ENCODE measurements around the gene ZMYM1.
"Not testable (repeated sequence)": the region's sequence is repeated elsewhere in the genome, so short reads cannot be mapped to it uniquely, and the experiment has no call there.

ZMYM1 gene

DNA sequence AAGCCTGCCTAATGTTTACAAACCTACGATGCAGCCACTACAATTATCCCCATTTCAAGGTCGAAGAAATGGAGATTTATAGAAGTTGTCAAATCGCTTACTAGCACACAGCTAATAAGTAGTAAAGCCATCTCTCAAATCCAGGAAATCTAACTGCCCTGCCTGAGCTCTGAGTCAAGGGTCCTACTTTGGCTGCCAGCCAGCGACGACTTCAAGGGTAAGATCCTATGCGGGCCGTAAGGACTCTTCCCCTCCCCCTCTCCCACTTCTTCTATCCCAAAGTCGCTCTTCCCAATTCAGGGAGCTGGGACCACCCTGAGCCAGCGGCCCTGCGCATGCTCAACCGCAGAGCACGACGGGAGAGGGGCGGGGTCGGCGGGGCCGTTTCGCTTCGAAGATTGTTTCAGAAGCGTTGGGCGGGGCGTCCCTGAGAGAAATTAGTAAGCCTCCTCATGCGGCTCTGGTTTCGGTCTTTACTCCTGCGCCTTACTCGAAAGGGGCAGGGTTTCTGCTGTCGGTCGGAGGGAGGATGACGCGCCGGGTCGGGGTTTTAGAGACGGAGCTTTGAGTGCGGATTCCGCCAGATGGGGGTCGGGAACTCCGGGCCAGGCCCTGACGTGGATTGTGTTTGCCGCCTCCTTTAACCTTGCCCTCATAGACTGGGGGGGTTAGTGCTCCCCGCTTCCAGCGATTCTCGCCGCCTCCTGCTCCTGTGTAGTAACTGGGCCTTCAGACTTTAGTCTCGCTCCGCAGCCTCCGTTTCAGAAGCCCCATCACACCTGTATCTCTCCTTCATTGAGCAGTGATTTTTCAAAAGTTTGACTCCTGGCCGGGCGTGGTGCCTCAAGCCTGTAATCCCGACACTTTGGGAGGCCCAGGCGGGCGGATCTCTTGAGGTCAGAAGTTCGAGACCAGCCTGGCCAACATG is at the start of gene ZMYM1:
Gene ZMYM1 (plus strand): TSS at position 383 of the 928 bp plus-strand sequence. CDS start 14,603 bp downstream, outside the sequence.
- peak; percentile 80 for DNase-seq

DNA sequence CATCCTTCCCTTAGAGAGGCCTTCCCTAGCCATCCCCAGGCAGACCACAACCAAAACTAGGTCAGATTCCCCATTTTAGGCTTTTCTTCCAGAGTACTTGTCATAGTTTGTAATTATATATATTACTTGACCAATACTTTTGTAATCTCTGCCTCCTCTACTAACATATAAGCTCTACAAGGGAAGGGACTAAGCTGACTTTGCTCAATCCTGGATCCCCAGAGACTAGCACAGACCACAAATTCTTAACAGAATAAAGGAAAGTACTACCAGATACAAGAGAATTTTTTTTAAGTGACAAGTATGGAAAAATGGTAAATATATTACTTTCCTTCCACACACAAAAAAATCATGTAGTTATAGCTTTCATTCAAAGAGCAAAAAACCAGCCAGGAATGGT is 49.4 kb upstream of the ZMYM1 start:
- DNase-seq, result no peak

DNA sequence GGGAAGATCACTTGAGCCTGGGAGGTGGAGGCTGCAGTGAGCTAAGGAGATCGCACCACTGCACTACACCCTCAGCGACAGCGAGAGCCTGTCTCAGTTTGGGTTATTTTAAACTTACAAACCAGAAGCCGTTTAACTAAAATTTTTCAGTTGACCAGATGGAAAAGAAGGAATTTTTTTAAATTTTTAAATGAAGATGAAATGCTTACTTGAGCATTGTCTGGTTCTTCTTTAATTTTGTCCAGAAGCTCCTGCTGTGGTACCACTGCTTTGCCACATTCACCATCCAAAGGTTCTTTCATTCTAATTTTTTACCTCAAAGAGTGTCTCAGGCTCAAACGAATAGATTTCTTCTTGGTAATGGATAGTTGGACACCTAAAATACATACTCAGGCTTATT is 48.8 kb upstream of the ZMYM1 start:
- DNase-seq, result no peak

DNA sequence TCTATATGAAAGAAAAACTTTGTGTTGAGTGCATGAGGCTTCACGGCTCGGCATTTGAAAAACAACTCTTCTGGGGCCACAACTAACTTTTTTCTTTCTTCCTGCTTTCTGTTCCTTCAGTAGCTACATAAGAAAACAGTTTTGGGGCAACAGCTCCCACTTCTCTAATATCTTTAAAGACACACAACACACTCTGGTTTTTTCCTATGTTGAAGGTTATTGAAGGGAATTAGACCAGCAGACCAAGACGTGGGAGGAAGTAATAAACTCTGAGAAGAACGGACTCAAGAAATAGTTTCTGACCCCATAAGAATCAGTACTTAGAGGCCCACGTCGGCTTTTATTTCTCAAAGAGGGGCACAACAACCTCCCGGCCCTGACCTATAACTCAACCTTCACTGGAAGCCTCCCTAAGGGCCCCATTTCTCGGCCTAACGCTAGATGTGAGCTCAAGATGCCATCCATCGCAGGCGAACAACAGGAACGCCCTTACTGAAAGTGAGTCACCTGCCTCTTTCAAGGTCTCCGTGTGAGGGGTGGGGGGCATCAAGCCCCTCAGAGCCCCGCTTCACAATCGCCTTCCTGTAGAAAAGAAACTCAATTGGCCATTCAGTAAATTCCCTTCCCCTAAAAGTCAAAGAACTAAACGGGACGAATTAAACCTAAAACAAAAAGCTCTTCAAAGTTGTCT is 48.3 kb upstream of the ZMYM1 start:
- no peak for DNase-seq

DNA sequence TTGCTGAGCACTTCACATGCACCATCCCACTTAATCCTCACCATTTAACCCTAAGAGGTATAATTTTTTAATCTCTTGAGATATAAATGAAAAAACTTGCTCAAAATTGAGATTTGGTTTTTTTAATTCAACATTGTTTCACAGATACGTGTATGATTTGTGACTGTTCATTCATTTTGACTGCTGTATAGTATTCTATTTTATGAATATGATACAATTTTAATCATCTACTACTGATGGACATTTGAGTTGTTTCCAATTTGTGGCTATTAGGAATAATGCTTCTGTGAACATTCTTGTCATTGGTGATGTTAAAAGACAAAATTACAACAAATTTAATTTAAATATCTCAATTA is 46.8 kb upstream of the ZMYM1 start:
- no peak for DNase-seq

DNA sequence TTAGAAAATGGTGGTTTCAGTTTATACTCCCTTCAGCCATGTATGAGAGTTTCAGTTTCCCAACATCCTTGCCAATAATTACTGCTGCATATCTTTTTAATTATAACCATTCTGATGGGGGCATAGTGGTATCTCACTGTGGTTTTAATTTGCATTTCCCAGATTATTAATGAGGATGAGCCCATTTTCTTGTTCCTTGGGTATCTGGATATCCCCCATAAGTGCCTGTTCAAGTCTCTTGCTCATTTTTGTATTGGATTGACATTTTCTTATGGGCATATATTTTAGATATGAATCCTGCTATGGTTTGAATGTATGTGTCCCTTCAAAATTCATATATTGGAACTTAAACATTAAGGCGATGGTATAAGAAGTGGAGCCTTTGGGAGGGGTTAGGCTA is 45.8 kb upstream of the ZMYM1 start:
- DNase-seq, result no peak

DNA sequence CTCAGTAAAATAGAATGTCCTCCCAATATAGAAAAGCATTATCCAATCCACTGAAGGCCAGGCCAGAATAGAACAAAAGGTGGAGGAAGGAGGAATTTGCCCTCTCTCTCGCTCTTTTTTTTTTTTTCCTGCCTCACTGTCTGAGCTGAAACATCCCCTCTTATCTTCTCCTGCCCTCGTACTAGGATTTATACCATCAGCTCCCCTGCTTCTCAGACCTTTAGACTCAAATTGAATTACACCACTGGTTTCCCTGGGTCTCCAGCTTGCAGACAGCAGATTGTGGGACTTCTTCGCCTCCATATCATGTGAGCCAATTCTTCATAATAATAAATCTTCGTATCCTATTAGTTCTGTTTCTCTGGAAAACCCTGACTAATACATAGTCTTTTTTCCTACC is 42.6 kb upstream of the ZMYM1 start:
- no peak for DNase-seq

DNA sequence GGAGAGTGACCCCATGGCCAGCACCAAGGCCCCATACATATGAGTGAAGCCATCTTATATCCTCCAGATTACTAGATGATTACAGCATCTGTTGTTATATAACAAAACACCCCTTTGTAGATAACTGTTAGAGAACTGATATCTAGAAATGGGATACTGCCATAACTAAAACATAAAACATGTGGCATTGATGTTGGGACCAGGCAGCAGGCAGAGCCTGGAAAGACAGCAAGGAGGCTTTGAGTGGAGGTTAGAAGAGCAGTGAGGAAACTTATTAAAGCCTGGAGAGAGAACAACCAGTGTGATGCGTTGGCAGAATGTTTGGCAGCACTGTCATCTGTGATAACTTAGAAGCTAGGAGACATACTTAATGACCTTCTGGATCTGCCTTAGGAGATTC is 42.0 kb upstream of the ZMYM1 start:
- no peak for DNase-seq

DNA sequence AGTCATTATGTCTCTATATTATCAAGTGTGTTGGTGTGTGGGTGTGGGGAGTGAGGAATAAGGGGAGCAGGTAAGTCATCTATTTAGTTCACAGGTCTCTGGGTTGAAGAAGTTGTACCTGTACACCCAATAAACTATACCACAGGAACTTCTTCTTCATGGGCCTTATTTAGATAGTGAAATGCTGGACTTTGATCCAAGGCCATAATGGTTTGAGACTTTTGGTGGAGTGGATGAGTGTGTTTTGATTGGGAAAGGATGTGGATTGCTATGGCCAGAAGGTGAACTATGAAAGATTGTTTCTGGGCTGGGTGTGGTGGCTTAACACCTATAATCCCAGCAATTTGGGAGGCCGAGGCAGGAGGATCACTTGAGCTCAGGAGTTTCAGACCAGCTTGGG is 40.5 kb upstream of the ZMYM1 start:
- DNase-seq, result no peak

DNA sequence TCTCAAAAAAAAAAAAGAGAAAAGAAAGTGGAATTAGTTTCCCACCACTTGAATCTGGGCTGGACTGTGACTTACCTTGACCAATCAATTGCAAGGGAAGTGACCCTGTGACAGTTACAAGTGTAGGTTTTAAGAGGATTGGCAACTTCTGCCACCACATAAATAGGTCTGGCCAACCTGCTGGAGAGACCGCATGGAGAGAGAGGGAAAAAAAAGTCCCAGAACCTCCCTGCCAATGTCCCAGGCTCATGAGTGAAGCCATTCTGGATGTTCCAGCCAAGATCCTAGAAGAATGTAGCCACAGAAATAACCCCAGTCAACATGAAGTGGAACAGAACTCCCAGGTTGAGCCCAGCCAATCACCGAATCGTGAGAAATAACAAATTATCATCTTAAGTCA is 35.7 kb upstream of the ZMYM1 start:
- DNase-seq, result no peak

DNA sequence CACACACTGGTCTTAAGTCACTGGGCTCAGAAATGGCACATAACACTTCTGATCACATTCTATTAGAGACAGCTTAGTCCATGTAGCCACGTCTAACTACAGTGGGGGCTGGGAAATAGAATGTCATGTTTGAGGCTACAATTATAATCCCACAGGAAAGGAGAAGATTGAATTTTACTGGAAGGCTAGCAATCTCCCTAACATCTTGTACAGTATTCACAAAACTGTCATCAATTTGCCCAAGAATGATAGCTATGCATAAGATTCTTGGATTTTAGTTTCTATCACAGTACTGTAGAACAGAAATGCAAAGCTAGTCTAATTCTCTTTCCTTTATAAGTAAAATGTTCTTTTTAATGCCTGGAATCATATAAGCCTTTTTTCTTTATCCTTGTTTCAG is 34.8 kb upstream of the ZMYM1 start:
- DNase-seq, result no peak

DNA sequence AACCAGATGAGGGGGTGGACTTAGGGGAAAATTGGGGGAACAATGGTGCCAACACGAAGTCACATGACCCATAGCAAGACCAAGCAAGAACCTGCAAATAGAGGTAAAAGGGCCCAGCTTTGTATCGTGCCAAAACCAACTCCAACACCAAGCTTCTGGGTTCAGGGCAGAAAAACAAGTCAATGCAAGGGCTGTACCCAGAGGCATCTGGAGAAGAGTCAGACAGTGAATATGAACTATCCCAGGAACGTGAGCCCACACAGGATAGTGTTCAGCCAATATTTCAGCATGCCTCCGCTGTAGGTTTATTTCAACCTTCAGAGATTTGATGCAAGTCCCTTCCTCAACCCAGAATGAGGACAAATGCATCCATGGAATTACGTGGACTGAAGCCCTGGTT is 32.5 kb upstream of the ZMYM1 start:
- DNase-seq, result no peak

DNA sequence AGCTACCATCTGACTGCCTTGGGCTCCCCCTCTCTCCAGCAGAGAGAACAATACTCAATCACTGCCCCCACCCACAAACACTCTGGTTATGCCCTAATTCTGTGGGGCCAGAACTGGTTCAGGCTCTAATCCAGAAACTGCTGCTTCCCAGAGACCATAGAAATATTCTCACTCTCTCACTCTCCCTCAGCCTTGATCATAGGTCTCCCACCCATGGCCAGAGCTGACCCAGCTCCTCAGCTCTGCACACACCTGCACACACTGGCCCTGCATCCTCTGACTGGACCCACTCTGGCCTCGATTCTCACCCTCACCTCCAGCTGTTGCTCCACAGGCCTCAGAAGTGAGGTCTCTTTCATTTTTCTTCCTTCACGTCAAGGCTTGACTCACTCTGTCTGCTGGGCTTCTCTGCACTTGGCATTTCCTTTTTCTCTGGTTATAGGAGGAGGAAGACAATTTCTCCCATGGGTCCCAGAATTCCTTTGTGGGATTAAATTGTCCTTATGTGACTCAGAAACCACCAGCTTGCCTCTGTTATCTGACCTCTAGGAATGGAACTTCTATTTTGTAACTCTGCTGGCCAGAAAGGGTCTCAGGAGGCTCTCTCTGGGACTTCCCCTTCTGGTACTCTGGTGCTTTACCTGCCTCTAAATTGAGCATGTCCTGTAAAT is 31.9 kb upstream of the ZMYM1 start:
- no peak for DNase-seq

DNA sequence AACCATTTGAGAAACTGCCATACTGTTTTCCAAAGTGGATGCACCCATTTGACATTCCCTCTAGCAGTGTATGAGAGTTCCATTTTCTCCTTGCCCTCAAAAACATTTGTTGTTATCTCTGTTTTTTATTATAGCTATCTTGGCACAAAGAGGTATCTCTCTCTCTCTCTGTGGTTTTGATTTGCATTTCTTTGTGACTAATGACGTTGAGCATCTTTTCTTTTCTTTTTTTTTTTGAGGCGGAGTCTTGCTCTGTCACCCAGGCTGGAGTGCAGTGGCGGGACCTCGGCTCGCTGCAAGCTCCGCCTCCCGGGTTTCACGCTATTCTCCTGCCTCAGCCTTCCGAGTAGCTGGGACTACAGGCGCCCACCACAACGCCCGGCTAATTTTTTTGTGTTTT is 30.1 kb upstream of the ZMYM1 start:
- no peak for DNase-seq

DNA sequence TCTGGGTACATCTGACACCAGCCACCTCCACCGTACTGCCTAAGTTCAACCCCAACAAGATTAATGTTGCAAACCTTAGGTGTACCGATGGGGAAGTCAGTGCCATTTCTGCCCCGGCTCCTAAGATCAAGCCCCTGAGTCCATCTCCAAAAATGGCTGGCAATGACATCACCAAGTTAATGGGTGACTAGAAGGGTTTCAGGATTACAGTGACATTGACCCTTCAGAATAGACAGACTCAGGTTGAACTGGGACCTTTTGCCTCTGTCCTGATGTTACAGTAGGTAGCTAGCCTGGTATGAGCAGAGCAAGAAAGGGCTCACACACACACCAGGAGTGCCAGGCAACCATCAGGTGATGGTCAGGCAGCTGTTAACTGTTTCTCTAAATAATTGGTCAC is 25.8 kb upstream of the ZMYM1 start:
- no peak for DNase-seq

DNA sequence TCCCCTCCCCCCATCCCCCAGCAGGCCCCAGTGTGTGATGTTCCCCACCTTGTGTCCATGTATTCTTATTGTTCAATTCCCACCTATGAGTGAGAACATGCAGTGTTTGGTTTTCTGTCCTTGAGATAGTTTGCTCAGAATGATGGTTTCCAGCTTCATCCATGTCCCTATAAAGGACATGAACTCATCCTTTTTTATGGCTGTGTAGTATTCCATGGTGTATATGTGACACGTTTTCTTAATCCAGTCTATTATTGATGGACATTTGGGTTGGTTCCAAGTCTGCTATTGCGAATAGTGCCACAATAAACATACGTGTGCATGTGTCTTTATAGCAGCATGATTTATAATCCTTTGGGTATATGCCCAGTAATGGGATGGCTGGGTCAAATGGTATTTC is 24.9 kb upstream of the ZMYM1 start:
- not testable (repeated sequence) for DNase-seq

DNA sequence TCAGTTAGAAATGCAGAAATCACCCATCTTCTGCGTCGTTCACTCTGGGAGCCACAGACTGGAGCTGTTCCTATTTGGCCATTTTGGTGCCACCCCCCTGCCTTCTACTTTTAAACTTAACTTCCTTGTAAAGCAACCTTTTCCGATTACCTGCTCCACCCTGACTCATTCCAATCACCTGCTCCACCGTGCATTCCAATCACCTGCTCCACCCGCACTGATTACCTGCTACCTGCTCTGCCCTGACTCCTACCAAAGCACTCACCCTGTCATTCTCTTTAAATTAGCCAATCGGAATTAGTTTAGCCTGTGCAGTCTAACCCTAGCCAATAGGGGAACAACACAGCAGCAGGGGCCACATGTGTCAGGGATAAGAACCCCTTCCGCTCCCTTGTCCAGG is 20.9 kb upstream of the ZMYM1 start:
- not testable (repeated sequence) for DNase-seq

DNA sequence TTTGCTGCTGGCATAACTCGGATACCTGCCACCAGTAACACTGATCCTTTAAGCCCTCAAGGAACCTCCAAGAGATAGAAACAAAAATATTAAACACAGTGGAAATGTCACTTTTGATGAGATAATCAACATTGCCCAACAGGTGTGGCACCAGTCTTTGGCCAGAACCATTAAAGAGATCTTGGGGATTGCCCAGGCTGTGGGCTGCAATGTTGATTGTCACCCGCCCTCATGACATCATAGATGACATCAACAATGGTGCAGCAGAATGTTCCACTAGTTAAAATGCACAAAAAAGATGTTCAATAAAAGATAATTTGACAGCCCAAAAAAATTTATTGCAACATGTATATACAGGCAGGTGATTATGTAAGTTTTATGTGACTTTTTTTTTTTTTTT is 20.2 kb upstream of the ZMYM1 start:
- no peak for DNase-seq

DNA sequence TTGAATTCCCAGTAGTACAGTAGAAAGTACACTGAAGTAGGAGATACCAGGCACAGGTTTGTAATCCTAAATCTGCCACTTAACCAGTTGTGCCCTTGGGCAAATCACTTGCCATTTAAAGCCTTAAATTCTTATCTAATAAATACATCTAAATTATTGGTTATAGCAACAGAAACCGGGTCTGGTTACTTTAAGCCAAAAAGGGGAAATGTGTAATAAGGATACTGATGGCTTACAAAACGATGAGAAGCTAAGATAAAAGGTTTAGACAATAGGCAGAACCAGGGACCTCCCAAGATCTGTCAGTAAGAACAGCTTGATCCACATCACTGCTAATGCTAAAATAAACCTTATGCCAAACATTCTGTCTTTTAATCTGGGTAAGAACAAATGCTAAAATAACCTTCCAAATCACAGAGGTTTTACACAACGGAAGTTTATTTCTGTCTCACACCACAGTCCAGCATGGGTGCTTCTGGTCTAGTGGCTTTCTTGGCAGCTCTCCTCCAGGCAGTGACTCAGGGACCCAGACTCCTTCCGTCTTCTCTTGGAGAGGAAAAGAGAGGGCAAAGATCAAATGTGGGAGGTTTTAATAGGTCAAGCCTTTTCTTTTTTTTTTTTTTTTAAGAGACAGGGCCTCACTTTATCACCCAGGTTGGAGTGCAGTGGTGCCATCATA is 16.5 kb upstream of the ZMYM1 start:
- DNase-seq, result no peak

DNA sequence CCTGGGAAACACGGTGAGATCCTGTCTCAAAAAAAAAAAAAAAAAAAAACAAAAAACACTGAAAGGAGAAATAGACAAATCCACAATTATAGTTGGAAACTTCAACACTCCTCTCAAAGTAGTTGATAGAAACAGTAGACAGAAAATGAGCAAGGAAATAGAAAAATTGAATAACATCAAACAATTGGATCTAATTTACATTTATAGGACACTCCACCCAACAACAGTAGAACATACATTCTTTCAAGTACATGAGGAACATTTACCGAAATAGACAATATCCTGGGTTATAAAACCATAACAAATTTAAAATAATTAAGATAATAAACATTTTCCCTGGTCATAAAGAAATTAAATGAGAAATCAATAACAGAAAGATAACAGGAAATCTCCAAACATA is 14.9 kb upstream of the ZMYM1 start:
- DNase-seq, result no peak

DNA sequence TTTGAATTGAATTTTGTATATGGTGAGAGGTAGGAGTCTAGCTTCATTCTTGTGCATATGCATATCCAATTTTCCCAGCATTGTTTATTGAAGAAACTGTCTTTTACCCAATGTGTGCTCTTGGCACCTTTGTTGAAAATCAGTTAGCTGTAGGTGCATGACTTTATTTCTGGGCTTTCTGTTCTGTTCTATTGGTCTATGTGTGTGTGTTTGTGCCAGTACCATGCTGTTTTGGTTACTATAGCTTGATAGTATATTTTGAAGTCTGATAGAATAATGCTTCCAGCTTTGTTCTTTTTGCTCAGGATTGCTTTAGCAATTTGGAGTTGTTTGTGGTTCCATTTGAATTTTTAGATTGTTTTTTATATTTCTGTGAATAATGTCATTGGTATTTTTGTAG is 9.4 kb upstream of the ZMYM1 start:
- no peak for DNase-seq

DNA sequence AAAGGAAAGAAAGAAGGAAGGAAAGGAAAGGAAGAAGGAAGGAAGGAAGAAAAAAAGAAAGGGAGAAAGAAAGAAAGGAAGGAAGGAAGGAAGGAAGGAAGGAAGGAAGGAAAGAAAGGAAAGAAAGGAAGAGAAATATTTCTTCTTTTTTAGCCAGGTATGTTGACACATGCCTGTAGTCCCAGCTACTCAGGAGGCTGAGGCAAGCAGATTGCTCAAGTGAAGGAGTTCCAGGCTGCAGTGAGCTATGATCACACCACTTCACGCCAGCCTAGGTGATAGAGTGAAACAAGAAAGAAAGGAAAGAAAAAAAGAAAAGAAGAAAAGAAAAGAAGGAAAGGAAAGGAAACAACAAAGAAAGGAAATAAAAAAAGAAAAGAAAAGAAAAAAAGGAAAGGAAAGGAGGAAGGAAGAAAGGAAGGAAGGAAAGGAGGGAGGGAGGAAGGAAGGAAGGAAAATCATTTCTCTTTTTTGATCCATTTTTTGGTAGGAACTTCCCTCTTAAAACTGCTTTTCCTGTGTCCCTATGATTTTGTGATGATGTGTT is 5.8 kb upstream of the ZMYM1 start:
- DNase-seq, result no peak

DNA sequence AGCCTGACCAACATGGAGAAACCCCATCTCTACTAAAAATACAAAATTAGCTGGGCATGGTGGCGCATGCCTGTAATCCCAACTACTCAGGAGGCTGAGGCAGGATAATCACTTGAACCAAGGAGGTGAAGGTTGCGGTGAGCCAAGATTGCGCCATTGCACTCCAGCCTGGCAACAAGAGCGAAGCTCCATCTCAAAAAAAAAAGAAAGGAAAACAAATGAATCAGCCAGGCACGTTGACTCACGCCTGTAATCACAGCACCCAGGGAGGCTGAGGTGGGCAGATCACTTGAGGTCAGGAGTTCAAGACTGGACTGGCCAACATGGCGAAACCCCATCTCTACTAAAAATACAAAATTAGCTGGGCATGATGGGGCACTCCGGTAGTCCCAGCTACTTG is 2.8 kb upstream of the ZMYM1 start:
- not testable (repeated sequence) for DNase-seq
